Astrocyte of the spinal cord (primary cell): ENCODE measurements around the gene LRP6.
A peak's percentile ranks its signal among the peaks of the same experiment; 100 is the strongest.

Experiments used
- DNase-seq: peaks from one replicate; pipeline ENCODE4 v3.0.0; 2011; ENCODE audit warnings: low read depth, low spot score
- H3K4me3 ChIP-seq: 2 replicates; pipeline ENCODE4 v1.5.1; 2011; ENCODE audit warnings: low read depth, mild to moderate bottlenecking, low read length, moderate library complexity
- in situ Hi-C: cut with HindIII; loops from 2 replicates; pipeline ENCODE4 v1.10.0; 2017; ENCODE audit warnings: low sequenced_read_pairs
- TF ChIP-seq, protein P1 (sequence below): IDR thresholded peaks from 2 replicates; pipeline ENCODE4 v1.5.1; 2012; ENCODE audit warnings: low read depth, mild to moderate bottlenecking, low read length, inconsistent platforms

Gene LRP6

GRCh38 chr12:12236896-12237295 lies 29.9 kb downstream of the LRP6 start:
- in situ Hi-C loops, result no loop called here
- no peak for DNase-seq
- TF ChIP-seq, protein P1, sequence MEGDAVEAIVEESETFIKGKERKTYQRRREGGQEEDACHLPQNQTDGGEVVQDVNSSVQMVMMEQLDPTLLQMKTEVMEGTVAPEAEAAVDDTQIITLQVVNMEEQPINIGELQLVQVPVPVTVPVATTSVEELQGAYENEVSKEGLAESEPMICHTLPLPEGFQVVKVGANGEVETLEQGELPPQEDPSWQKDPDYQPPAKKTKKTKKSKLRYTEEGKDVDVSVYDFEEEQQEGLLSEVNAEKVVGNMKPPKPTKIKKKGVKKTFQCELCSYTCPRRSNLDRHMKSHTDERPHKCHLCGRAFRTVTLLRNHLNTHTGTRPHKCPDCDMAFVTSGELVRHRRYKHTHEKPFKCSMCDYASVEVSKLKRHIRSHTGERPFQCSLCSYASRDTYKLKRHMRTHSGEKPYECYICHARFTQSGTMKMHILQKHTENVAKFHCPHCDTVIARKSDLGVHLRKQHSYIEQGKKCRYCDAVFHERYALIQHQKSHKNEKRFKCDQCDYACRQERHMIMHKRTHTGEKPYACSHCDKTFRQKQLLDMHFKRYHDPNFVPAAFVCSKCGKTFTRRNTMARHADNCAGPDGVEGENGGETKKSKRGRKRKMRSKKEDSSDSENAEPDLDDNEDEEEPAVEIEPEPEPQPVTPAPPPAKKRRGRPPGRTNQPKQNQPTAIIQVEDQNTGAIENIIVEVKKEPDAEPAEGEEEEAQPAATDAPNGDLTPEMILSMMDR, result no peak
- no peak overlapping the region for H3K4me3 ChIP-seq

DNA sequence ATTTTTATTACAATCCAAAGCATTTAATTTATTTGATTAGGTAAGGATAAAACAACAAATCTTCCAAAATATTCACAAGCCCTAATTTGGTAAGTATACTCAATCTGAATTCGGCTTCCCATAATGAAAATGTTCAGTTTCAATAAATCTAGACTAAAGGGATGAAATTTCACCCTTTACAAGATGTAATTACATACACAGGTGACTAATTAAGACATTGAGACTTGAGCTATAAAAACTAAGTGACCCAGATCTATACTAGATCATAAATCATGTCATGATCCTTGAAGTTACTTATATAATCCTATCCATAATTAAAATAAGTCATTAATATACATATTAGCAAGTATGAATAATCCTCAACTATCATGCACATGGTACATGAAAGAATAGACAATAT lies 36.6 kb downstream of the LRP6 start:
- no peak overlapping the region for H3K4me3 ChIP-seq
- TF ChIP-seq, protein P1, result no peak
- in situ Hi-C loops, result no loop called here
- no peak for DNase-seq

DNA sequence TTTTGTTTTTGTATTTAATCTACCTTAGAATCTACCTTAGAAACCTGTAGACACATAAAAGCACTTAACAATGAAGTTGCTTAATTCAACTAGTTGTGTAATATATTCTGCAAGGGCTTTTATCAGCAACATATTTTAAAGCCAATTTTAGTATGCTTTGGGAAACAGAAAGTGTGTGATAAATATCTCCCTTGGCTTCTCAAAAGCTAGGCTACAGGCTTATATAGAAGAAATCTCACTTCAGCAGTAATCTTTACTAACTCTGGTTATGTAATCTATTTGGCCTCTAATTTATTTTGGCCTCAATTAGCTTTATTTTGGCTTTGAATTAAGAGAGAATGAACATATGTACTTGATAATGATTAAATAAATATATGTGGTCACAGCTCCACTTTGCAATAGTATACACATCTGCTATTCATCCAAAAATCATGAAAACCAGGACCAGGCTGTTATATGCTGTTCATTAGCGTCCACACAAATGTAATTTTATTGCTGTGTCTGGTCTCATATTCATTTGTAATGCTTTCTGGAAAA lies 37.2 kb downstream of the LRP6 start:
- TF ChIP-seq, protein P1, result no peak
- no peak overlapping the region for H3K4me3 ChIP-seq
- in situ Hi-C loops, result no loop called here
- no peak for DNase-seq

DNA sequence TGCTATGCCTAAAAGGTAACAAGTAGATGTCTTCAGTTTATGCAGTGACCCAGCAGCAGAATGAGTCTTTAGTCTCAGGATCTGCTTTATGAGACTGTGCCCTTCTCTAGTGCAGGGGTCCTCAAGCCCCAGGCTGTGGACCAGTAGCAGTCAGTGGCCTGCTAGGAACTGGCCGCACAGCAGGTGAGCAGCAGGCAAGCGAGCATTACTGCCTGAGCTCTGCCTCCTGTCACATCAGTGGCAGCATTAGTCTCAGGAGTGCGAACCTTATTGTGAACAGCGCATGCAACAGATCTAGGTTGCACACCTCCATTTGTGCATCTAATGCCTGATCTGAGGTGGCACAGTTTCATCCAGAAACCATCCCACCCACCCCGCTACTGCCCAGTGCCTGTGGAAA lies 38.4 kb downstream of the LRP6 start:
- TF ChIP-seq, protein P1, result no peak
- in situ Hi-C loops, result no loop called here
- no peak for DNase-seq

DNA sequence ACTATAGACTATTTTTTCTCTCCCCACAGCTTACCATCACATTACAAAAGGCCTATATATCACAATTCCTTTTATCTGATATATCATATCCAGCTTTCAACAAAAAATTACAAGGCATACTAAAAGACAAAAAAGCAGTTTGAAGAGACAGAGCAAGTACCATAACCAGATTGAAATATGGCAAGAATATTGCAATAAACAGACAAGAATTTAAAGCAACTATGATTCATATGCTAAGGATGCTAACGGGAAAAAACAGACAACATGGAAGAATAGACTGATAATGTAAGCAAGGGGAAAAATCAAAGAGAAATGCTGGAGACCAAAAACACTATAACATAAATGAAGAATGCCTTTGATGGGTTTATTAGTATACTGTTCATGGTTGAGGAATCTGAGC lies 40.7 kb downstream of the LRP6 start:
- no peak for DNase-seq
- in situ Hi-C loops, result no loop called here
- H3K4me3 ChIP-seq, result no peak overlapping the region
- TF ChIP-seq, protein P1, result no peak

More for the DNA sequence above, 38.4 kb downstream of the LRP6 start:
- H3K4me3 ChIP-seq, result no peak overlapping the region

DNA sequence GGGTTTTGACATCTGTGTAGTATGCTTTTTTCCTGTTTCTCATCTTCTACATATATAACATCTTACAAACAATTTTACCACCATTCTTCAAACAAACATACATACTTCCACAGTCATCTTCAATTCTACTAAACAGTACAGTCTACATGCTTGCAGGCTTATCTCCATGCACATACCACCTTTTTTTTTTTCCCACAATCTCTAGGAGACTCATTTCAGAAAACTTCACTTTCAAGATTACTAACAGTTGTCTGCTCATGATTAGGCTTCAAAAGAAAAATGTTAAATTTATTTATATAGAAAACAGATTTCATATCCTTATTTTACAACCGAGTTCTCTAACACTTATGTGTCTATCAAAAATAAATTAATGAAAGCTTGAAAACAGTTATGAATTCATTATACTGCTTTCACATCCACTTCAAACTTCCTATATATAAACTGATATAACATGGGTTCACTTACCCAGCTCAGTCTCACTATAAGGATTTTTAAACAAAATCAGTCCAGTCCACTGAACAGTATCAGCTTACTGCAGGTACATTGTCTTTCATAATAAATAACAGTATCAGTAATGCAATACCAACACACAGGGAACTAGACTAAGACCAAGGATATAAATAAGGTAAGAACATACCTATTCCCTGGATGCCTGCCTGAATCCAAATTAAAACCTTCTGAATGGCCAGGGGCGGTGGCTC lies 42.5 kb downstream of the LRP6 start:
- in situ Hi-C loops, result no loop called here
- TF ChIP-seq, protein P1, result no peak
- H3K4me3 ChIP-seq, result no peak overlapping the region
- peak; percentile 49 for DNase-seq
